Erythroblast (primary cell): Measurements from ENCODE around the gene RBBP5.

Experiments used
- GATA1 ChIP-seq: IDR thresholded peaks from 2 replicates; pipeline ENCODE4 v1.6.1; 2011; ENCODE audit warnings: low read depth, mild to moderate bottlenecking, control low read depth, low read length, moderate library complexity
- POLR2A ChIP-seq: IDR thresholded peaks from 2 replicates; pipeline ENCODE4 v1.6.1; 2011; ENCODE audit warnings: mild to moderate bottlenecking, low read length

DNA sequence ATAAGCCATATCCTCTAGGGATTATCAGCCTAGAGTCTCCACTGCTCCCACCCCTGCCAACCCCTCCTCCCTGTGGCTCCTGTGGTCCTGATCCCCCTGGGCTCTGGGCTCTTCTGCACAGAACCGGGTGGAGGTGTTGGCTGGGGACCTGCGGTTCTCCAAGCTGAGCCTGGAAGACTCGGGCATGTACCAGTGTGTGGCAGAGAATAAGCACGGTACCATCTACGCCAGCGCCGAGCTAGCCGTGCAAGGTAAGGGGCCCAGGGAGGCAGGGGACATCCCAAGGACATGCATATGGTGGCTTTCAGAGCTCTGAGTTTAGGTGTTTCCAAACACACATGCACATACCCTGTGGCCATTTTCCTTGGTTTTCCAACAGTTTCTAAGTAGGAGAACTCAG lies 59.5 kb downstream of the RBBP5 start:
- TF ChIP-seq POLR2A (no peak), GATA1 (no peak)
